Cardiac fibroblast (primary cell): ENCODE data around the gene CDIPT.
A peak's percentile ranks its signal among the peaks of the same experiment; 100 is the strongest.
"Not testable (repeated sequence)": the region's sequence is repeated elsewhere in the genome, so short reads cannot be mapped to it uniquely, and the experiment has no call there.

Experiments
- DNase-seq, 2 donors: peaks; one replicate each; pipeline versions ENCODE4 v3.0.0 to v3.0.0-alpha.2; 2010; ENCODE audit warnings: low read depth in 2 of 2
- H3K4me3 ChIP-seq, 2 donors: replicated peaks in 1 of 2; 1 replicate in 1 of 2; 2 replicates in 1 of 2; pipeline ENCODE4 v1.5.1; 2011; ENCODE audit warnings: low read depth in 2 of 2, low read length in 2 of 2, mild to moderate bottlenecking in 2 of 2, moderate library complexity in 1 of 2
- CTCF ChIP-seq: IDR thresholded peaks from one replicate; pipeline ENCODE4 v1.5.1; 2011; ENCODE audit warnings: low read depth, mild to moderate bottlenecking, low read length, inconsistent platforms

The CDIPT gene

DNA sequence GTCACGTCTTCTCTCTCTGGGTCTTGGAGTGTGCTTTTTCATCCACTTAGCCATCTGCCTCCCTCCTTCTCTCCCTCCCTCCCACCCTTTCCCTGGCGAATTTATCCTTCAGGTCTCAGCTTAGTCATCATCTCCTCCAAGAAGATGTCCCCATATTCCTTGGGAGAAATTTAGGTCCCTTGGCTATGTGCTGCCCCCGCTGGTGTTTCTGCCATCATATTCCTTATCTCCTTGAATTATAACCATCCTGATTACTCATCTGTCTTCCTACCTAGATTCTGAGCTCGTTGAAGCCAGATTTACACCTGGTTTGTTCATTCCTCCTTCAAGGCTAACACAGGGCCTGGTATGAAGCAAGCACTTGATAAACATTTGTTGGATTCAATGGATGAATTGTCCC is 31.3 kb upstream of the CDIPT start:
- DNase-seq, result no peak
- TF ChIP-seq CTCF, result no peak
- no peak overlapping the region for H3K4me3 ChIP-seq

GRCh38 chr16:29893553-29893952 is 30.5 kb upstream of the CDIPT start:
- H3K4me3 ChIP-seq, result no peak overlapping the region
- TF ChIP-seq CTCF, result no peak
- no peak for DNase-seq

GRCh38 chr16:29892458-29892813 is 29.4 kb upstream of the CDIPT start:
- H3K4me3 ChIP-seq, result no peak overlapping the region
- no peak for DNase-seq
- TF ChIP-seq CTCF, result no peak

GRCh38 chr16:29891525-29892457 is 28.8 kb upstream of the CDIPT start:
- H3K4me3 ChIP-seq, result no peak overlapping the region
- peak in 1 of 2 donors; percentile 26 for DNase-seq
- no peak for TF ChIP-seq CTCF

GRCh38 chr16:29889372-29889771 is 26.3 kb upstream of the CDIPT start:
- not testable (repeated sequence) for H3K4me3 ChIP-seq, DNase-seq

GRCh38 chr16:29883987-29884386 is 21.0 kb upstream of the CDIPT start:
- no peak for TF ChIP-seq CTCF
- no peak for DNase-seq
- H3K4me3 ChIP-seq, result no peak overlapping the region

DNA sequence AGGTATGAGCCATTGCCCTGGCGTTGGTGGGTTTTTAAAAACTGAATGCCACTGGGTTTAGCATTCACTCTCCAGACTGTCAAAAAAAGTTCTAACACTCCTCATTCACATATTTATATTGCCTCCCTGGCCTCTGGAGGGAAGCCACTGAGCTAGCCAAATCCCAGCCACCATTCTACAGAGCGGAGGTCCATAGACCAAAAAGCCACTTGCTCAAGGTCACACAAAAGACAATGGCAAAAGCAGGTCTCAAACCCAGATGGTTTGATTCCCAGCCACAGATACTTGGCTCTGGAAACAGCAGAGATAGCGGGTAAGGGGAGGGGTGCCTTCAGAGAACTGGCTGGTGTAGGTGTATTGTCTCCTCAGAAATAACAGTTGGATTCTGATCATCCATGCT is 18.0 kb upstream of the CDIPT start:
- no peak for DNase-seq
- no peak overlapping the region for H3K4me3 ChIP-seq
- TF ChIP-seq CTCF, result no peak
